Urinary bladder (tissue), 4 donors: Measurements from ENCODE around the gene SF3B2. TPM values are rescaled to one million over a fixed set of nuclear protein-coding genes. Genes with fewer than 3 reads are reported as not detected.

Experiments
- DNase-seq: peaks from one replicate; pipeline ENCODE4 v3.0.0-alpha.2; 2015; ENCODE audit errors: extremely low spot score
- H3K27ac ChIP-seq: one replicate; pipeline ENCODE4 v1.5.1; 2013; ENCODE audit warnings: low read depth, mild to moderate bottlenecking, moderate library complexity
- H3K36me3 ChIP-seq: one replicate; pipeline ENCODE4 v1.6.1; 2013; ENCODE audit warnings: mild to moderate bottlenecking, moderate library complexity; ENCODE audit not compliant: insufficient read depth
- H3K4me1 ChIP-seq: one replicate; pipeline ENCODE4 v1.6.1; 2013; ENCODE audit warnings: mild to moderate bottlenecking, moderate library complexity; ENCODE audit not compliant: insufficient read depth
- H3K4me3 ChIP-seq: one replicate; pipeline ENCODE4 v1.5.1; 2013; ENCODE audit warnings: low read depth, low read length
- WGBS: extraction: QIAGEN DNeasy Blood & Tissue Kit; methylation state at CpG from one replicate; pipeline ENCODE4 v1.1.7; 2013; 5-methylcytosine and 5-hydroxymethylcytosine counted together
- polyA plus RNA-seq: library from polyadenylated mRNA; stranded (reverse); fragments of 200-250 nt; gene quantifications from one replicate; pipeline ENCODE4 v1.2.3, GENCODE V29; 2013
- total RNA-seq: library from RNA; depleted of rRNA; stranded (reverse); fragments of >200 nt; gene quantifications from one replicate; pipeline ENCODE4 v1.2.3, GENCODE V29; 2014
- donor health status: healthy with polysubstance abuse.
- donor health status: healthy.

Gene SF3B2
- total and polyA plus RNA-seq, 2 donors: 77.2 to 142 TPM

DNA sequence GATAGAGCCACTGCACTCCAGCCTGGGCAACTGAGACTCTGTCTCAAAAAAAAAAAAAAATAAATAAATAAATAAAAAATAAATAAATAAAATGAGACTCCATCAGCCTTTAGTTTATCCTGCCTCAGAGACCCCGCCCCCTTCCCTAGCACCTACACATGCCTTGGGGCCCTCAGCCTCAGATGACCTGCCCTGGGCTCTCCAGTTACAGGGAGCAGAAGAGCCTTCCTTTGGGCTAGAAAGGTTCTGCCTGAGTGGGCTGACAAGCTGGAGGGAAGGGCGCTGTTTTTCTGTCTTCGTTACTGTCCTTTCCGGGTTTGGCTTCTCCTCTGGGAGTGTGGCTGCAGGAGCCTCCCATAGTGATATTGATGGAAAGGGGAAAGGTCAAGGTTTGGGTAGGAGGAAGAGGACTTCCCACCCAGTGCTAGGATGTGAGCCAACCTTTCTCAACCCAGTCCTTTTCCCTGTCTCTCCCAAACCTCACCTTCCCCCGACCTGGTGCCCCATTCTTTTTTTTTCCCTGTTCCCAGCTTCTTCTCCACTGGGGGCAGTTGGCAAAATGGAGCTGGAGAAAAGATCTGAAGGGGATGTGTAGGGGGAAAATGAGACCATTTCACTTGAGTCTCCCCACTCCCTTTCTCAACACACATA, 1.5 kb upstream of the SF3B2 start:
- no peak for DNase-seq
- H3K36me3 ChIP-seq: no peaks in the 10 kb centered on the region
- no peaks in the 10 kb centered on the region for H3K4me1 ChIP-seq
- H3K27ac ChIP-seq: no peak overlapping the region
- no peak overlapping the region for H3K4me3 ChIP-seq
- WGBS: 83% methylated on average over 5 of the region's 5 CpGs

DNA sequence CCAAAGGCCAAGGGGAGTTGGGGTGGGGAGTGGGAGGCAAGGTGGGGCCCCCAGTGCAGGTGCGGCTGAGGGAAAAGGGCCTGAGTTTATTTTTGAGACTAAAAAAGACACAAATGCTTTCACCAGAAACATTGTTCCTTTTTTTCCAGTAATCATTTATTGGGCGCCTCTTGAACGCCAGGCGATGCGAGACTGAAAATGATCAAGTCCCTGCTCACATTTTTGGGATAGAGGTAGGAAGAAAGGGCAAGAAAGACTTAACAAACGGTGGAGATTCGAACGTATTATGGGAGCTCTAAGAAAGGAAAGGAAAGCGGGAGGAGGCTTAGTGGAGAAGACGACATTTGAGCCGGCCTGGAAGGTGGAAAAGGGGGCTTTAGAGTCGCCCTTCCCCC, 796 bp upstream of the SF3B2 start:
- DNase-seq: no peak
- WGBS: 23% methylated on average over 12 of the region's 12 CpGs
- no peaks in the 10 kb centered on the region for H3K36me3 ChIP-seq
- no peaks in the 10 kb centered on the region for H3K4me1 ChIP-seq
- H3K27ac ChIP-seq: peak overlapping the region; percentile 46
- peak overlapping the region; percentile 86 for H3K4me3 ChIP-seq

GRCh38 chr11:66052664-66052982, 459 bp downstream of the SF3B2 start:
- no peaks in the 10 kb centered on the region for H3K4me1 ChIP-seq
- no peak for DNase-seq
- peak overlapping the region; percentile 86 for H3K4me3 ChIP-seq
- H3K27ac ChIP-seq: peak overlapping the region; percentile 48
- H3K36me3 ChIP-seq: peaks cover 5% of the 10 kb centered on the region
- 1% methylated on average over 17 of the region's 17 CpGs for WGBS

DNA sequence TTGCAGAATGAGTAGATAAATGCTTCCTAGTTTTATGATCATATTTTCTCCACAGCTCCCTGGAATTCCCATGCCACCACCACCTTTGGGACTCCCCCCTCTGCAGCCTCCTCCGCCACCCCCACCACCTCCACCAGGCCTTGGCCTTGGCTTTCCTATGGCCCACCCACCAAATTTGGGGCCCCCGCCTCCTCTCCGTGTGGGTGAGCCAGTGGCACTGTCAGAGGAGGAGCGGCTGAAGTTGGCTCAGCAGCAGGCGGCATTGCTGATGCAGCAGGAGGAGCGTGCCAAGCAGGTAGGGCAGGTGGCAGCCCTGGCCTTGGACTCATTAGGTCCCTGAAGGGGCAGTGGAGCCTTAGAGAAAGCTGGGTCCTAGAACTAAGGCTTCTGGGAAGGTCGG, 2.9 kb downstream of the SF3B2 start:
- no peak overlapping the region for H3K27ac ChIP-seq
- peaks cover 5% of the 10 kb centered on the region for H3K36me3 ChIP-seq
- WGBS: 94% methylated on average over 7 of the region's 7 CpGs
- no peaks in the 10 kb centered on the region for H3K4me1 ChIP-seq
- no peak for DNase-seq
- no peak overlapping the region for H3K4me3 ChIP-seq

GRCh38 chr11:66056501-66056900, 4.3 kb downstream of the SF3B2 start:
- WGBS: 63% methylated on average over 7 of the region's 7 CpGs
- Histone ChIP-seq H3K27ac (no peak overlapping the region), H3K4me1 (no peaks in the 10 kb centered on the region), H3K4me3 (no peak overlapping the region), H3K36me3 (peaks cover 8% of the 10 kb centered on the region)
- DNase-seq: no peak

- WGBS: 82% methylated on average over 8 of the region's 8 CpGs
- Histone ChIP-seq H3K36me3 (peaks cover 10% of the 10 kb centered on the region), H3K4me1 (no peaks in the 10 kb centered on the region), H3K4me3 (no peak overlapping the region), H3K27ac (no peak overlapping the region)
- DNase-seq: no peak
These were observed 8.0 kb downstream of the SF3B2 start for GRCh38 chr11:66059966-66060680.

GRCh38 chr11:66061268-66061667, 9.1 kb downstream of the SF3B2 start:
- 82% methylated on average over 6 of the region's 6 CpGs for WGBS
- peaks cover 10% of the 10 kb centered on the region for H3K36me3 ChIP-seq
- no peaks in the 10 kb centered on the region for H3K4me1 ChIP-seq
- no peak overlapping the region for H3K4me3 ChIP-seq
- no peak overlapping the region for H3K27ac ChIP-seq
- DNase-seq: no peak

- H3K4me3 ChIP-seq: no peak overlapping the region
- WGBS: 96% methylated on average over 2 of the region's 2 CpGs
- H3K4me1 ChIP-seq: no peaks in the 10 kb centered on the region
- H3K27ac ChIP-seq: no peak overlapping the region
- no peak for DNase-seq
- peaks cover 5% of the 10 kb centered on the region for H3K36me3 ChIP-seq
These were observed 10.2 kb downstream of the SF3B2 start for GRCh38 chr11:66062408-66062807.

DNA sequence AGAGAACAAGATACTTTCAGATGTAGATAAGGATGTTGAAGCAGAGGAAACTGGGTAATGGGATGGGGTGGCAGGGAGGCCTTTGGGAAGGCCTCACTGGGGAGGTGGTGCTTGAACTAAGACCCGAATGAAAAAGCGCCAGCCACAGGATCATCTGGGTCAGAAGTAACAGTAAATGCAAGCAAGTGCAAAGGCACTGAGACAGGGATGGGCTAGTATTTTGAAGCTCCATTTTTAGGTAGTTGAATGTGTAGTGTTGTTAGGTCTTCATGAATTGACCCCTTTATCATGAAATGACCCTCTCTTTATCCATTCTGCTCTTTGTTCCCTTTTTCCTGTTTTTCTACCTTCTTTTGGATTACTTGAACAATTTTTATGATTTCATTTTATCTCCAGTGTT, 11.7 kb downstream of the SF3B2 start:
- Histone ChIP-seq H3K4me3 (no peak overlapping the region), H3K4me1 (no peaks in the 10 kb centered on the region), H3K36me3 (peaks cover 5% of the 10 kb centered on the region), H3K27ac (no peak overlapping the region)
- DNase-seq: no peak
- WGBS: 95% methylated on average over 2 of the region's 2 CpGs

- H3K27ac ChIP-seq: no peak overlapping the region
- 100% methylated on average over 1 of the region's 1 CpG for WGBS
- H3K36me3 ChIP-seq: peaks cover 5% of the 10 kb centered on the region
- no peak overlapping the region for H3K4me3 ChIP-seq
- no peaks in the 10 kb centered on the region for H3K4me1 ChIP-seq
- no peak for DNase-seq
These were observed 12.4 kb downstream of the SF3B2 start for GRCh38 chr11:66064571-66064970.

- Histone ChIP-seq H3K36me3 (peaks cover 2% of the 10 kb centered on the region), H3K4me3 (no peak overlapping the region), H3K27ac (no peak overlapping the region), H3K4me1 (no peaks in the 10 kb centered on the region)
- WGBS: 90% methylated on average over 3 of the region's 3 CpGs
- DNase-seq: no peak
These were observed 14.6 kb downstream of the SF3B2 start for GRCh38 chr11:66066751-66067150.

DNA sequence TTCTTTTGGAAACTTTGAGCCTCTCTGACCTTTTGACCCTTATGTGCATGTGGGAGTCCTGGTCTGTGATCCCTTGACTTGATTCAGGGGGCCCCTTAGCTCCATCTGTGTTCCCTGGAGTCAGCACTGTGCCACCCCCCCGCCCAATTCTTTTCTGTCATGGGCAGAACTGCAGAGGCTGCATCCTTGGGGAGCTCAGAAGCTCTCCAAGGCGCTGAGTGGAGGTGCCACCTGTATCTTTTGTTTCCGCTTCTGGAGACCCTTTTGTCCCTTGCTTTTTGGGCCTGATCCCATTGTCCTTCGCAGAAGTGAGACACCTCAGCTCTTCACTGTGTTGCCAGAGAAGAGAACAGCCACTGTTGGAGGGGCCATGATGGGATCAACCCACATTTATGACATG, 15.5 kb downstream of the SF3B2 start:
- H3K4me1 ChIP-seq: no peaks in the 10 kb centered on the region
- no peak overlapping the region for H3K4me3 ChIP-seq
- peaks cover 2% of the 10 kb centered on the region for H3K36me3 ChIP-seq
- DNase-seq: no peak
- 96% methylated on average over 4 of the region's 4 CpGs for WGBS
- no peak overlapping the region for H3K27ac ChIP-seq

DNA sequence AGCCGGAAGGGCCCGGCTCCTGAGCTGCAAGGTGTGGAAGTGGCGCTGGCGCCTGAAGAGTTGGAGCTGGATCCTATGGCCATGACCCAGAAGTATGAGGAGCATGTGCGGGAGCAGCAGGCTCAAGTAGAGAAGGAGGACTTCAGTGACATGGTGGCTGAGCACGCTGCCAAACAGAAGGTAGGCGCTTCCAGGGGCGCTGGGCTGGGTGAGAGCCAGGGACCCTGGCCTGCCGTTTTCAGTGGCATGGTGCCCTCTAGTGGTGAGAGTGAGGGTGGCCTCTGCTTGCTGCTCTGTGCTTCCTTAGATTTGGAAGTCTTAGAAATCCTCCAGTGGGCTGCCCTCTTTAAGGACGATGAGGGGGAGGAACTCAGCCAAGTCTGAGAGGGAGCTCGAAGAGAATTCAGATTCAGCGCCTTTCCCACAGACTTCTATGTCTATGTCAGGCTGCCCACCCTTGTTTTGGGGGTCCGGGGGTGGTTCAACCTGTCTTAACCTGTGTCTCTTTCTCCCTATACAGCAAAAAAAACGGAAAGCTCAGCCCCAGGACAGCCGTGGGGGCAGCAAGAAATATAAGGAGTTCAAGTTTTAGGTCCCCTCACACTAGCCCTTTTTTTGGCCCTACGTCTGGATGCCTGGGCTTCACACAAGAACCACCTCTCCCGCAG, 16.1 kb downstream of the SF3B2 start:
- DNase-seq: no peak
- 51% methylated on average over 17 of the region's 17 CpGs for WGBS
- H3K36me3 ChIP-seq: peaks cover 2% of the 10 kb centered on the region
- H3K27ac ChIP-seq: no peak overlapping the region
- no peak overlapping the region for H3K4me3 ChIP-seq
- H3K4me1 ChIP-seq: no peaks in the 10 kb centered on the region
